Measurements from ENCODE around the gene THRA. TPM values are rescaled to one million over a fixed set of nuclear protein-coding genes. Genes with fewer than 3 reads are reported as not detected.
A peak's percentile ranks its signal among the peaks of the same experiment; 100 is the strongest.

THRA gene
- total and polyA plus RNA-seq, 8 donors, result 37.9 to 80.7 (median 72.3) TPM

DNA sequence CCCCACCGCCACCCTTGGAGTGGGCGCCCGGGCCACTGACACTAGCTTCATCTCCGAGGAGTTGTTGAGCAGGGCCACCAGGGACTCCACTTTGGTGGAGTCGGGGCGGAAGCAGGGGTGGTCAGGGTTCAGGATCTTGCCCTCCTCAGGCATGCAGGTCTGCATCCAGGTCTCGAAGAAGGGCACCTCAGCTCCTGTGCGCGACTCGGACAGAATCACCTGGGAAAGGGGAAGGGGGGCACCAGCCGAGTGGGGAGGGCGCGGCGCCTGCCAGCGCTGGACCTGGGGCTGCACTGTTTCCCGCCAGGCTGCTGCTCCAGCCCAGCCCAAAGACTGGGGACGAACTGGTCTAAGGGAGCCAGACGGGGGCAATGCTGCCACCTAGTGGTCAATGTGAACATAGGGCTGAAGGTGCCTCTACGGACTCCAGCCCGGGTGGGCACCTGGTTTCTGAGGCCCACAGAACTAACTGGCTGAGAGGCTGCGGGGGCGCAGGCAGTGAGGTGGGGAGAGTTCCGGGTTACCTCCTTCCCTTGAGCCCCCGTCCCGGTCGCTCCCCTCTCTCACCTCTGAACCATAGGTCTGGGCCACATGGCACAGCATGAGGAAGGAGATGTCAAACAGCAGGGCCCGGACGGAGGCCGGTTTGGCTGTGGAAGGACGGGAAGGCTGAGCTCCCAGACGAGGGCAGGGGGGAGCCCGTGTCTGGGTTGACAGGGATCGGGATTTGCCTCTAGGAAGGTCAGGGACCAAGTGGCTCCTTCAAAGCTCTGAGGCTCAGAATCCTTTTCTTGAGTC, 35.8 kb upstream of the THRA start:
- intact Hi-C loops (cut with DNase I), result loop anchor here in 1 of 2 donors (10.0 kb wide), 1 partner anchor 148 kb away; the partner anchor contains the start of gene RAPGEFL1
- H3K27me3 ChIP-seq, result no peaks in the 10 kb centered on the region
- DNase-seq (peak; percentile 70 to 92 (median 84)), ATAC-seq (peak; percentile 80)
- no peaks in the 10 kb centered on the region for H3K9me3 ChIP-seq
- TF ChIP-seq, protein P1, sequence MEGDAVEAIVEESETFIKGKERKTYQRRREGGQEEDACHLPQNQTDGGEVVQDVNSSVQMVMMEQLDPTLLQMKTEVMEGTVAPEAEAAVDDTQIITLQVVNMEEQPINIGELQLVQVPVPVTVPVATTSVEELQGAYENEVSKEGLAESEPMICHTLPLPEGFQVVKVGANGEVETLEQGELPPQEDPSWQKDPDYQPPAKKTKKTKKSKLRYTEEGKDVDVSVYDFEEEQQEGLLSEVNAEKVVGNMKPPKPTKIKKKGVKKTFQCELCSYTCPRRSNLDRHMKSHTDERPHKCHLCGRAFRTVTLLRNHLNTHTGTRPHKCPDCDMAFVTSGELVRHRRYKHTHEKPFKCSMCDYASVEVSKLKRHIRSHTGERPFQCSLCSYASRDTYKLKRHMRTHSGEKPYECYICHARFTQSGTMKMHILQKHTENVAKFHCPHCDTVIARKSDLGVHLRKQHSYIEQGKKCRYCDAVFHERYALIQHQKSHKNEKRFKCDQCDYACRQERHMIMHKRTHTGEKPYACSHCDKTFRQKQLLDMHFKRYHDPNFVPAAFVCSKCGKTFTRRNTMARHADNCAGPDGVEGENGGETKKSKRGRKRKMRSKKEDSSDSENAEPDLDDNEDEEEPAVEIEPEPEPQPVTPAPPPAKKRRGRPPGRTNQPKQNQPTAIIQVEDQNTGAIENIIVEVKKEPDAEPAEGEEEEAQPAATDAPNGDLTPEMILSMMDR (IDR thresholded peaks at IDR 0.05), result peak; percentile 90 to 97
- peaks cover 14 to 50% of the 10 kb centered on the region in 2 donors for H3K4me1 ChIP-seq
- H3K36me3 ChIP-seq, result peaks cover 0 to 81% of the 10 kb centered on the region in 2 donors
- no peak overlapping the region for H3K4me3 ChIP-seq
- no peak overlapping the region for H3K27ac ChIP-seq

DNA sequence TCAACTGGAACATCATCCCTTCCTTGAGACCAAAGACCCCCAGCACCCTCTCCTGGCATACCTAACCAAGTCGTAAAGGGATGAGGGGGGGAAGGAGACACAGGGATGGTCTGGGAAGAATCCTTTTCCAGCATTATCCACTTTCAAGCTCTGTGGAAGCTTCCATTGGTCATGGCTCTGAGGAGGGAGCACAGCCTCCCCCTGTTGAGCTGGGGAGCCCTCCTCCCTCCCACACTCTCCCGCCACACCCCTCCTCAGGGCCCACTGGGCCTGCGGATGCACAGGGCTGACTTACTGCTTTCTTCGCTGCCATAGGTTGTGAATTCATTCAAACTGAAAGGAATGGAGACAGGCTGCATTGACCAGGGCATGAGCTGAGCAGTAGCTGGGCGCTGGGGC, 35.2 kb upstream of the THRA start:
- no peak overlapping the region for H3K27ac ChIP-seq
- intact Hi-C loops (cut with DNase I), result loop anchor here in 1 of 2 donors (10.0 kb wide), 1 partner anchor 147 kb away; the partner anchor contains the start of gene RAPGEFL1

DNA sequence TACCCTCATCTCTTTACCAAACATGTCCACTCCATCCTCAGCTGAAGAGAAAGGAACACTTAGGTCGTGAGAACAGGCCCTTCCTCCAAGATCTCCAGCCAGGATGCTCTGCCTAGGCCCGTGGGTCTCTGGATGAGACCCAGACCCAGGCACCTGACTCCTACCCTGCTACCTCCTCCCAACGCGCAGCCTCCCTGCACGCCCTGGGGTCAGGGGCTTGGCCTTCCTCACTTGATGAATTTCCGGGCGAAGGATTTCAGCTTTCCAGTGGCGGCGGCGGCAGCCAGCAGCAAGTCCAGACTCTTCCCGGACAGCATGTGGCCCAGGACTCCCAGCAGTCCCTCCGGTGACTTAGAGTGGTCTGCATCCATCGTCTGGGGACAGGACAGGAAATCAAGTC, 34.2 kb upstream of the THRA start:
- H3K4me1 ChIP-seq, result peaks cover 4 to 35% of the 10 kb centered on the region in 2 donors
- peaks cover 0 to 84% of the 10 kb centered on the region in 2 donors for H3K36me3 ChIP-seq
- no peak overlapping the region for H3K27ac ChIP-seq
- ATAC-seq (no peak), DNase-seq (no peak)
- H3K4me3 ChIP-seq, result no peak overlapping the region
- intact Hi-C loops (cut with DNase I), result loop anchor here in 1 of 2 donors (10.0 kb wide), 1 partner anchor 146 kb away; the partner anchor contains the start of gene RAPGEFL1
- H3K9me3 ChIP-seq, result no peaks in the 10 kb centered on the region
- no peaks in the 10 kb centered on the region for H3K27me3 ChIP-seq
- TF ChIP-seq, protein P1 (IDR thresholded peaks at IDR 0.05), result no peak

More for the DNA sequence above, 35.2 kb upstream of the THRA start:
- DNase-seq, result no peak
- Histone ChIP-seq H3K4me3 (no peak overlapping the region), H3K4me1 (peaks cover 12 to 44% of the 10 kb centered on the region in 2 donors), H3K36me3 (peaks cover 0 to 81% of the 10 kb centered on the region in 2 donors), H3K27me3 (no peaks in the 10 kb centered on the region), H3K9me3 (no peaks in the 10 kb centered on the region)
- TF ChIP-seq, protein P1 (IDR thresholded peaks at IDR 0.05), result no peak
- ATAC-seq, result no peak

DNA sequence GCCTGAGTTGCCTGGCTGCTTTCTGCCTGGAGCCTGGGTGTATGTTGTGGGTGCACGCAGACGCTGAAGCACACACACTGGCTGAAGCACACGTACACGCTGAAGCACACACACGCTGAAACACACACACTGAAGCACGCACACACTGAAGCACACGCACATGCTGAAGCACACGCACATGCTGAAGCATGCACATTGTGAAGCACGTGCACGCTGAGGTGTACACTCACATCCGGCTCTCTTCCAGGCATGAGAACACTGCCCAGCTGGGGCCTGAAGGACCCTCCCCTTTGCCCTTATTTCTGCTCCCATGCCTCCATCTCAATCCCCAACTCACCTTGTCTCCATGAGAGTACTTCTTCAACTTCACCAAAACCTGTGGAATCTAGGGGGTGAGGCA, 31.1 kb upstream of the THRA start:
- Histone ChIP-seq H3K4me1 (peaks cover 0 to 4% of the 10 kb centered on the region in 2 donors), H3K4me3 (no peak overlapping the region), H3K9me3 (no peaks in the 10 kb centered on the region), H3K27me3 (no peaks in the 10 kb centered on the region), H3K27ac (no peak overlapping the region), H3K36me3 (peaks cover 0 to 92% of the 10 kb centered on the region in 2 donors)
- intact Hi-C loops (cut with DNase I), result no loop called here
- TF ChIP-seq, protein P1 (IDR thresholded peaks at IDR 0.05), result no peak
- DNase-seq (no peak), ATAC-seq (no peak)

All from left lung (tissue), 10 donors.